ENCODE measurements around the gene RIC1. TPM values are rescaled to one million over a fixed set of nuclear protein-coding genes. Genes with fewer than 3 reads are reported as not detected.
A peak's percentile ranks its signal among the peaks of the same experiment; 100 is the strongest.
"Not testable (repeated sequence)": the region's sequence is repeated elsewhere in the genome, so short reads cannot be mapped to it uniquely, and the experiment has no call there.

Gene RIC1
- total and polyA plus RNA-seq, 7 experiments from 2014 or later, result 4.8 to 28.2 (median 24.4) TPM

- Mint-ChIP-seq H3K36me3 (peaks cover 36 to 71% (median 61%) of the 10 kb centered on the region in 5 donors), H3K27ac (no peak overlapping the region), H3K4me3 (no peak overlapping the region), H3K27me3 (no peaks in the 10 kb centered on the region), H3K9me3 (peaks cover 10 to 83% (median 38%) of the 10 kb centered on the region in 11 donors), H3K4me1 (peaks cover 12 to 37% (median 34%) of the 10 kb centered on the region in 7 donors)
- intact Hi-C loops (cut with micrococcal nuclease), result no loop called here
- no peak overlapping the region for H3K4me3 ChIP-seq (ENCODE audit: low read length)
- ChIA-PET POLR2A (no interaction called here), CTCF (interaction anchor here (0.6 kb wide), 1 partner anchor 93 kb away, joined by 5 read pairs; no protein-coding TSS in a partner anchor)
- no peaks in the 10 kb centered on the region for H3K27me3 ChIP-seq (ENCODE audit: control insufficient read depth in 2 of 2, insufficient read depth in 2 of 2, low read length in 2 of 2)
- peaks cover 0 to 46% (median 17%) of the 10 kb centered on the region in 3 experiments for H3K9me3 ChIP-seq (ENCODE audit: control insufficient read depth in 2 of 3, low read length in 3 of 3)
- no peaks in the 10 kb centered on the region for H3K4me1 ChIP-seq (ENCODE audit: control insufficient read depth in 2 of 2, insufficient read depth in 2 of 2, low read length in 2 of 2)
- ATAC-seq, result no peak
- no peak overlapping the region for H3K27ac ChIP-seq (ENCODE audit: low read depth, low read length)
- peaks cover 0 to 4% (median 0%) of the 10 kb centered on the region in 3 experiments for H3K36me3 ChIP-seq (ENCODE audit: control insufficient read depth in 2 of 3, insufficient read depth in 3 of 3, low read length in 3 of 3)
- no peak for DNase-seq
Measured at GRCh38 chr9:5652821-5653220, 23.9 kb downstream of the RIC1 start.

- ATAC-seq; H3K36me3 ChIP-seq (ENCODE audit: control insufficient read depth in 2 of 3, insufficient read depth in 3 of 3, low read length in 3 of 3); DNase-seq; H3K4me1 ChIP-seq (ENCODE audit: control insufficient read depth in 2 of 2, insufficient read depth in 2 of 2, low read length in 2 of 2); H3K4me3 ChIP-seq (ENCODE audit: low read length); H3K27ac ChIP-seq (ENCODE audit: low read depth, low read length); H3K27me3 ChIP-seq (ENCODE audit: control insufficient read depth in 2 of 2, insufficient read depth in 2 of 2, low read length in 2 of 2); CTCF ChIA-PET; intact Hi-C loops (cut with micrococcal nuclease); H3K9me3 ChIP-seq (ENCODE audit: control insufficient read depth in 2 of 3, low read length in 3 of 3); H3K27ac Mint-ChIP-seq; H3K27me3 Mint-ChIP-seq; H3K4me3 Mint-ChIP-seq: not testable (repeated sequence)
- Mint-ChIP-seq H3K4me1 (peaks cover 23 to 65% (median 54%) of the 10 kb centered on the region in 7 donors), H3K36me3 (peaks cover 30 to 85% (median 84%) of the 10 kb centered on the region in 5 donors), H3K9me3 (peaks cover 11 to 64% (median 37%) of the 10 kb centered on the region in 11 donors)
- POLR2A ChIA-PET, result interaction anchor here (0.7 kb wide), 1 partner anchor 58 kb away, joined by 3 read pairs; no protein-coding TSS in a partner anchor
Measured at GRCh38 chr9:5662804-5663203, 33.9 kb downstream of the RIC1 start.

GRCh38 chr9:5665059-5665458 is 36.2 kb downstream of the RIC1 start:
- no peaks in the 10 kb centered on the region for H3K27me3 ChIP-seq (ENCODE audit: control insufficient read depth in 2 of 2, insufficient read depth in 2 of 2, low read length in 2 of 2)
- ChIA-PET CTCF (no interaction called here), POLR2A (no interaction called here)
- intact Hi-C loops (cut with micrococcal nuclease), result no loop called here
- no peak for DNase-seq
- peaks cover 0 to 2% (median under 1%) of the 10 kb centered on the region in 3 experiments for H3K36me3 ChIP-seq (ENCODE audit: control insufficient read depth in 2 of 3, insufficient read depth in 3 of 3, low read length in 3 of 3)
- ATAC-seq, result no peak
- no peak overlapping the region for H3K27ac ChIP-seq (ENCODE audit: low read depth, low read length)
- Mint-ChIP-seq H3K27me3 (no peaks in the 10 kb centered on the region), H3K27ac (peak overlapping the region in 6 of 9 donors; percentile 12 to 62 (median 29)), H3K4me3 (peak overlapping the region in 5 of 10 donors; percentile 18 to 66 (median 30)), H3K4me1 (peaks cover 27 to 86% (median 73%) of the 10 kb centered on the region in 7 donors), H3K9me3 (peaks cover 11 to 54% (median 33%) of the 10 kb centered on the region in 11 donors), H3K36me3 (peaks cover 27 to 81% (median 73%) of the 10 kb centered on the region in 5 donors)
- peaks cover 5 to 8% of the 10 kb centered on the region in 2 donors for H3K4me1 ChIP-seq (ENCODE audit: control insufficient read depth in 2 of 2, insufficient read depth in 2 of 2, low read length in 2 of 2)
- H3K4me3 ChIP-seq (ENCODE audit: low read length), result no peak overlapping the region
- H3K9me3 ChIP-seq (ENCODE audit: control insufficient read depth in 2 of 3, low read length in 3 of 3), result peaks cover 0 to 9% (median 3%) of the 10 kb centered on the region in 3 experiments

GRCh38 chr9:5667391-5667790 is 38.5 kb downstream of the RIC1 start:
- H3K36me3 Mint-ChIP-seq, result peaks cover 13 to 60% (median 54%) of the 10 kb centered on the region in 5 donors
- H3K27ac Mint-ChIP-seq, result peak overlapping the region in 4 of 9 donors; percentile 29 to 51 (median 36)
- Histone ChIP-seq H3K9me3 (ENCODE audit: control insufficient read depth in 2 of 3, low read length in 3 of 3) (peaks cover 0 to 9% (median 3%) of the 10 kb centered on the region in 3 experiments), H3K36me3 (ENCODE audit: control insufficient read depth in 2 of 3, insufficient read depth in 3 of 3, low read length in 3 of 3) (no peaks in the 10 kb centered on the region), H3K27ac (ENCODE audit: low read depth, low read length) (no peak overlapping the region), H3K27me3 (ENCODE audit: control insufficient read depth in 2 of 2, insufficient read depth in 2 of 2, low read length in 2 of 2) (no peaks in the 10 kb centered on the region), H3K4me1 (ENCODE audit: control insufficient read depth in 2 of 2, insufficient read depth in 2 of 2, low read length in 2 of 2) (peaks cover 10 to 17% of the 10 kb centered on the region in 2 donors), H3K4me3 (ENCODE audit: low read length) (no peak overlapping the region)
- peaks cover 39 to 88% (median 84%) of the 10 kb centered on the region in 7 donors for H3K4me1 Mint-ChIP-seq
- peaks cover 6 to 31% (median 18%) of the 10 kb centered on the region in 11 donors for H3K9me3 Mint-ChIP-seq
- intact Hi-C loops (cut with micrococcal nuclease), result no loop called here
- peak overlapping the region in 6 of 10 donors; percentile 16 to 57 (median 26) for H3K4me3 Mint-ChIP-seq
- ChIA-PET POLR2A (interaction anchor here (1.0 kb wide), 1 partner anchor 39 kb away, joined by 3 read pairs; the partner anchor contains the start of gene RIC1), CTCF (interaction anchor here (0.6 kb wide), 1 partner anchor 86 kb away, joined by 5 read pairs; no protein-coding TSS in a partner anchor)
- ATAC-seq, result no peak
- DNase-seq, result no peak
- H3K27me3 Mint-ChIP-seq, result no peaks in the 10 kb centered on the region

GRCh38 chr9:5670079-5670478 is 41.2 kb downstream of the RIC1 start:
- H3K4me3 Mint-ChIP-seq, result no peak overlapping the region
- peaks cover 0 to 41% (median 38%) of the 10 kb centered on the region in 5 donors for H3K36me3 Mint-ChIP-seq
- H3K9me3 Mint-ChIP-seq, result peaks cover 0 to 7% (median 3%) of the 10 kb centered on the region in 11 donors
- H3K4me1 Mint-ChIP-seq, result peaks cover 37 to 78% (median 72%) of the 10 kb centered on the region in 7 donors
- Histone ChIP-seq H3K4me1 (ENCODE audit: control insufficient read depth in 2 of 2, insufficient read depth in 2 of 2, low read length in 2 of 2) (peaks cover 9 to 20% of the 10 kb centered on the region in 2 donors), H3K27ac (ENCODE audit: low read depth, low read length) (no peak overlapping the region), H3K36me3 (ENCODE audit: control insufficient read depth in 2 of 3, insufficient read depth in 3 of 3, low read length in 3 of 3) (no peaks in the 10 kb centered on the region), H3K4me3 (ENCODE audit: low read length) (no peak overlapping the region), H3K27me3 (ENCODE audit: control insufficient read depth in 2 of 2, insufficient read depth in 2 of 2, low read length in 2 of 2) (no peaks in the 10 kb centered on the region), H3K9me3 (ENCODE audit: control insufficient read depth in 2 of 3, low read length in 3 of 3) (no peaks in the 10 kb centered on the region)
- POLR2A ChIA-PET, result no interaction called here
- intact Hi-C loops (cut with micrococcal nuclease), result loop anchor here in 1 of 2 donors (5.0 kb wide), 1 partner anchor 38 kb away; no protein-coding TSS in a partner anchor
- DNase-seq (no peak), ATAC-seq (no peak)
- CTCF ChIA-PET, result no interaction called here
- H3K27ac Mint-ChIP-seq, result peak overlapping the region in 1 of 9 donors; percentile 16
- H3K27me3 Mint-ChIP-seq, result no peaks in the 10 kb centered on the region

GRCh38 chr9:5671711-5672353 is 42.9 kb downstream of the RIC1 start:
- intact Hi-C loops (cut with micrococcal nuclease), result loop anchor here (1.0 to 5.0 kb wide), 3 partner anchors 17 to 42 kb away; no protein-coding TSS in a partner anchor
- H3K4me1 Mint-ChIP-seq, result peaks cover 29 to 64% (median 57%) of the 10 kb centered on the region in 7 donors
- H3K4me3 ChIP-seq (ENCODE audit: low read length), result no peak overlapping the region

More at GRCh38 chr9:5671711-5672353, 42.9 kb downstream of the RIC1 start:
- Mint-ChIP-seq H3K27me3 (no peaks in the 10 kb centered on the region), H3K36me3 (peaks cover 0 to 38% (median 30%) of the 10 kb centered on the region in 5 donors), H3K4me3 (peak overlapping the region; percentile 3 to 62 (median 33)), H3K9me3 (peaks cover 0 to 12% (median 2%) of the 10 kb centered on the region in 11 donors), H3K27ac (peak overlapping the region; percentile 3 to 87 (median 17))
- peak in 7 of 9 donors; percentile 45 to 65 (median 52) for DNase-seq
- ChIA-PET CTCF (interaction anchor here (0.5 kb wide), 1 partner anchor 40 kb away, joined by 3 read pairs; no protein-coding TSS in a partner anchor), POLR2A (interaction anchor here (1.1 to 1.3 kb wide), 2 partner anchors 43 to 45 kb away, joined by 5 read pairs; partner anchors contain the start of gene RIC1)
- peak; percentile 85 for ATAC-seq
- Histone ChIP-seq H3K4me1 (ENCODE audit: control insufficient read depth in 2 of 2, insufficient read depth in 2 of 2, low read length in 2 of 2) (peaks cover 5 to 19% of the 10 kb centered on the region in 2 donors), H3K9me3 (ENCODE audit: control insufficient read depth in 2 of 3, low read length in 3 of 3) (no peaks in the 10 kb centered on the region), H3K27me3 (ENCODE audit: control insufficient read depth in 2 of 2, insufficient read depth in 2 of 2, low read length in 2 of 2) (no peaks in the 10 kb centered on the region), H3K27ac (ENCODE audit: low read depth, low read length) (peak overlapping the region; percentile 1), H3K36me3 (ENCODE audit: control insufficient read depth in 2 of 3, insufficient read depth in 3 of 3, low read length in 3 of 3) (no peaks in the 10 kb centered on the region)
